DMS53 (cell line): ENCODE results near the gene KRT85.
A peak's percentile ranks its signal among the peaks of the same experiment; 100 is the strongest.

ENCODE experiments used
- DNase-seq: peaks from one replicate; lab custom pipeline; 2025; lab: John Stamatoyannopoulos, UW

Gene KRT85

GRCh38 chr12:52394836-52395405, 27.6 kb upstream of the KRT85 start:
- DNase-seq: no peak

GRCh38 chr12:52392465-52393007, 25.3 kb upstream of the KRT85 start:
- DNase-seq: no peak

- peak; percentile 51 for DNase-seq
Observed at GRCh38 chr12:52391618-52392002, 24.3 kb upstream of the KRT85 start.

- DNase-seq: peak; percentile 25
Observed at GRCh38 chr12:52390739-52391617, 23.7 kb upstream of the KRT85 start.

GRCh38 chr12:52389313-52390207, 22.3 kb upstream of the KRT85 start:
- DNase-seq: no peak

- DNase-seq: no peak
Observed at GRCh38 chr12:52387859-52388258, 20.6 kb upstream of the KRT85 start.

- DNase-seq: no peak
Observed at GRCh38 chr12:52385226-52385702, 18.0 kb upstream of the KRT85 start, which contains the start of gene KRT84. Gene KRT84 (minus strand): TSS chr12:52385652. CDS start chr12:52385585, 67 bp downstream.

GRCh38 chr12:52383331-52383730, 16.1 kb upstream of the KRT85 start:
- no peak for DNase-seq

GRCh38 chr12:52382854-52383253, 15.6 kb upstream of the KRT85 start:
- no peak for DNase-seq

GRCh38 chr12:52381206-52381605, 13.9 kb upstream of the KRT85 start:
- DNase-seq: no peak

- peak; percentile 68 for DNase-seq
Observed at GRCh38 chr12:52380271-52380694, 13.0 kb upstream of the KRT85 start.

- DNase-seq: no peak
Observed at GRCh38 chr12:52379536-52379935, 12.3 kb upstream of the KRT85 start.

- DNase-seq: no peak
Observed at GRCh38 chr12:52378091-52378490, 10.8 kb upstream of the KRT85 start.

GRCh38 chr12:52377266-52377665, 10.0 kb upstream of the KRT85 start:
- no peak for DNase-seq

- DNase-seq: peak; percentile 91
Observed at GRCh38 chr12:52372216-52373154, 5.2 kb upstream of the KRT85 start.

- DNase-seq: no peak
Observed at GRCh38 chr12:52371716-52372115, 4.4 kb upstream of the KRT85 start.

GRCh38 chr12:52370926-52371608, 3.8 kb upstream of the KRT85 start:
- DNase-seq: no peak

GRCh38 chr12:52369809-52370208, 2.5 kb upstream of the KRT85 start:
- DNase-seq: no peak

GRCh38 chr12:52369211-52369610, 1.9 kb upstream of the KRT85 start:
- DNase-seq: no peak

GRCh38 chr12:52368508-52368907, 1.2 kb upstream of the KRT85 start:
- DNase-seq: no peak
